ENCODE results near the gene MEGF9.

Gene MEGF9

DNA sequence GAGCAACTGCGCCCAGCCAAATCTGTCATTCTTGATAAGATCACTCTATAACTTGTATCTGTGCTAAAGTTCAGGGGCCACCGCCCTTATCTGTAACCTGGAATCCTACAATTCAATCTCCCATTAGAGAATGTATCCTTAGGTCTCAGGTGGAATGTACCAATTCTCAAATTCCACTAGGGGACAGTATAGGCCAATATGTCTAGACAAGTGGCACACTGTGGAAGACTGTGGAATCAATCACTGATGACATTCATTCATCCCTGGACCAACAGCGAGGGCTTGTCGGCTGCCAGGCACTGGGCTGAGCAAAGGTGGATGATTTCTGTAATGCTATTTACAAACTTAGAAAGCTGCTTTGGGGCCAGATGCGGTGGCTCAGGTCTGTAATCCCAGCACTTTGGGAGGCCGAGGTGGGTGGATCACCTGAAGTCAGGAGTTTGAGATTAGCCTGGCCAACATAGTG, 28.7 kb upstream of the MEGF9 start:
- Histone ChIP-seq H3K27me3 (replicated peaks; ENCODE audit: control insufficient read depth, insufficient read depth, low read length) (no peaks in the 10 kb centered on the region), H3K4me3 (ENCODE audit: low read length) (no peak overlapping the region), H3K4me1 (ENCODE audit: control insufficient read depth, insufficient read depth, low read length) (peaks cover 3% of the 10 kb centered on the region), H3K36me3 (ENCODE audit: control insufficient read depth, insufficient read depth, low read length, severe bottlenecking) (no peaks in the 10 kb centered on the region), H3K9ac (ENCODE audit: low read length) (no peak overlapping the region), H3K9me3 (ENCODE audit: control insufficient read depth, low read length) (no peaks in the 10 kb centered on the region)
- peak; percentile 49 for DNase-seq (ENCODE audit: low read depth)

GRCh38 chr9:120741701-120742100, 27.4 kb upstream of the MEGF9 start:
- DNase-seq (ENCODE audit: low read depth): no peak
- Histone ChIP-seq H3K36me3 (ENCODE audit: control insufficient read depth, insufficient read depth, low read length, severe bottlenecking) (no peaks in the 10 kb centered on the region), H3K4me1 (ENCODE audit: control insufficient read depth, insufficient read depth, low read length) (peaks cover 11% of the 10 kb centered on the region), H3K27me3 (replicated peaks; ENCODE audit: control insufficient read depth, insufficient read depth, low read length) (no peaks in the 10 kb centered on the region), H3K4me3 (ENCODE audit: low read length) (no peak overlapping the region), H3K9me3 (ENCODE audit: control insufficient read depth, low read length) (no peaks in the 10 kb centered on the region), H3K9ac (ENCODE audit: low read length) (no peak overlapping the region)

GRCh38 chr9:120741191-120741590, 26.9 kb upstream of the MEGF9 start:
- DNase-seq (ENCODE audit: low read depth): no peak
- Histone ChIP-seq H3K9ac (ENCODE audit: low read length) (no peak overlapping the region), H3K27me3 (replicated peaks; ENCODE audit: control insufficient read depth, insufficient read depth, low read length) (no peaks in the 10 kb centered on the region), H3K4me1 (ENCODE audit: control insufficient read depth, insufficient read depth, low read length) (peaks cover 15% of the 10 kb centered on the region), H3K36me3 (ENCODE audit: control insufficient read depth, insufficient read depth, low read length, severe bottlenecking) (no peaks in the 10 kb centered on the region), H3K4me3 (ENCODE audit: low read length) (no peak overlapping the region), H3K9me3 (ENCODE audit: control insufficient read depth, low read length) (no peaks in the 10 kb centered on the region)

DNA sequence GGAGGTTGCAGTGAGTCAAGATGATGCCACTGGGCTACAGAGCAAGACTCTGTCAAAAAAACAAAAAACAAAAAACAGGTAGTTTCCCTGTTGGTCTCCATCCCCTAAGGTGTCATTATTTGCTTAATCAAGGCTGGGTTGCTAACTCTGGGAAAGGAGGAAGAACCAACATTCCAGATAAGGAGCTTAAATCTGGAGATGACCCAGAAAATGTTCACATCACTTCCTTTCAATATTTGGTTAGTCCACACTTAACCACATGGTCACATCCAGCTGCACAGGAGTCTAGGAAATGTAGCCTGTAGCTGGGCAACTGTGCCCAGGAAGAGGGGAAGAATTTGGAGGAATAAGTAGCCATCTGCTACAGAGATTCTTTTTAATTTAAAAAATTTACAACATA, 25.9 kb upstream of the MEGF9 start:
- Histone ChIP-seq H3K27me3 (replicated peaks; ENCODE audit: control insufficient read depth, insufficient read depth, low read length) (no peaks in the 10 kb centered on the region), H3K9me3 (ENCODE audit: control insufficient read depth, low read length) (no peaks in the 10 kb centered on the region), H3K4me3 (ENCODE audit: low read length) (no peak overlapping the region), H3K9ac (ENCODE audit: low read length) (no peak overlapping the region), H3K4me1 (ENCODE audit: control insufficient read depth, insufficient read depth, low read length) (peaks cover 26% of the 10 kb centered on the region), H3K36me3 (ENCODE audit: control insufficient read depth, insufficient read depth, low read length, severe bottlenecking) (no peaks in the 10 kb centered on the region)
- no peak for DNase-seq (ENCODE audit: low read depth)

- H3K4me3 ChIP-seq (ENCODE audit: low read length): no peak overlapping the region
- no peaks in the 10 kb centered on the region for H3K36me3 ChIP-seq (ENCODE audit: control insufficient read depth, insufficient read depth, low read length, severe bottlenecking)
- no peaks in the 10 kb centered on the region for H3K9me3 ChIP-seq (ENCODE audit: control insufficient read depth, low read length)
- no peaks in the 10 kb centered on the region for H3K27me3 ChIP-seq (replicated peaks; ENCODE audit: control insufficient read depth, insufficient read depth, low read length)
- peaks cover 51% of the 10 kb centered on the region for H3K4me1 ChIP-seq (ENCODE audit: control insufficient read depth, insufficient read depth, low read length)
- H3K9ac ChIP-seq (ENCODE audit: low read length): peak overlapping the region; percentile 37
- no peak for DNase-seq (ENCODE audit: low read depth)
Observed at GRCh38 chr9:120737416-120738165, 23.3 kb upstream of the MEGF9 start.

DNA sequence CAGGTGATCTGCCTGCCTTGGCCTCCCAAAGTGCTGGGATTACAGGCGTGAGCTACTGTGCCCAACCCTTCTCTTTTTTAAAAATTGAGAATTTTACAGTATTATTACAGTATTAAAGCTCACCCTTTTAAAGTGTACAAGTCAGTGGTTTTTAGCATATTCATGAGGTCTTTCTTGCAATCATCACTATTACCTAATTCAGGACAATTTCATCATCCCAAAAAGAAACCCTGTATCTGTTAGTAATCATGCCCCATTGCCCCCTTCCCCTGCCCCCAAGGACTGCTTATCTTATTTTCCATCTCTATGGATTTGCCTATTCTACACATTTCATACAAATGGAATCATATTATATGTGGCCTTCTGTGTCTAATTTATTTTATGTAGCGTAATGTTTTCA, 22.6 kb upstream of the MEGF9 start:
- no peak for DNase-seq (ENCODE audit: low read depth)
- Histone ChIP-seq H3K36me3 (ENCODE audit: control insufficient read depth, insufficient read depth, low read length, severe bottlenecking) (no peaks in the 10 kb centered on the region), H3K9me3 (ENCODE audit: control insufficient read depth, low read length) (no peaks in the 10 kb centered on the region), H3K4me1 (ENCODE audit: control insufficient read depth, insufficient read depth, low read length) (peaks cover 57% of the 10 kb centered on the region), H3K4me3 (ENCODE audit: low read length) (no peak overlapping the region), H3K9ac (ENCODE audit: low read length) (peak overlapping the region; percentile 67), H3K27me3 (replicated peaks; ENCODE audit: control insufficient read depth, insufficient read depth, low read length) (no peaks in the 10 kb centered on the region)

- H3K4me1 ChIP-seq (ENCODE audit: control insufficient read depth, insufficient read depth, low read length): peaks cover 70% of the 10 kb centered on the region
- H3K9me3 ChIP-seq (ENCODE audit: control insufficient read depth, low read length): no peaks in the 10 kb centered on the region
- no peak overlapping the region for H3K4me3 ChIP-seq (ENCODE audit: low read length)
- peak; percentile 74 for DNase-seq (ENCODE audit: low read depth)
- peak overlapping the region; percentile 75 for H3K9ac ChIP-seq (ENCODE audit: low read length)
- H3K36me3 ChIP-seq (ENCODE audit: control insufficient read depth, insufficient read depth, low read length, severe bottlenecking): no peaks in the 10 kb centered on the region
- no peaks in the 10 kb centered on the region for H3K27me3 ChIP-seq (replicated peaks; ENCODE audit: control insufficient read depth, insufficient read depth, low read length)
Observed at GRCh38 chr9:120735415-120736126, 21.3 kb upstream of the MEGF9 start.

DNA sequence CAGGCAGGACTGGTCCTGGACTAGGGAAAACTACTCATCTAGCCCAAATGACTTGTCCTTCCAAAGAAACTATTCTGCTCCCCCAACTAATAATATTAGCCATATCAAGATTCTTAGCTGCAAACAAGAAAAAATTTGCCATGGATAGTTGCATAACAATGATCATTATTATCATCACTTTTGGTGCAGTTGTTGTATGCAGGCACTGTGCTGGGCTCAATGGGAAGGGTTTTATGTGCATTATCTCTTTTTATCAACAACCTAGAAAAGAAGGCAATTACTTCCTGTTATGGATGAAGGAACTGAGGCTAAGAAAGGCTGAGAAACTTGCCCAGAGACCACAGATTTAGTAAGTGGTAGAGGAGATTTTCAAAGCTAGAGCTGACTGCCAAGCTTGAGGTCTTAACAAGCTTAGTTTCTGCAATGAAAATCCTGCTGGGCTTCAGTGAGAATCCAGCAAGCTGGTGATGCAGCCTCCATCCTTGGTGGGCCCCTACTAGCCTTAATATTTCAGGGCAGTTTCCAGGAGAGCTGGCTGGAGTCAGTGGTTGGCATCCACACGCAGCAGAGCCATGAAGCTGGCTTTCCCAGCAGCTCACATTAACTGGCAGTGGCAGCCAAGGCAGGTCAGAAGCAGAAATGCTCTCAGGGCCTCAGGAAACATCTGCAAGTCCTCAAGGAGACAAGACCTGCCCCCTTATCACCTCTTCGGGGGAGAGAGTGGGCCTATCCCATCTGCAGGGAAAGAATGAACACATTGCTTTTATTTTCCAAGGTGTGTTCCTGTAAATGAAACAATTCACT, 20.5 kb upstream of the MEGF9 start:
- Histone ChIP-seq H3K27me3 (replicated peaks; ENCODE audit: control insufficient read depth, insufficient read depth, low read length) (no peaks in the 10 kb centered on the region), H3K4me3 (ENCODE audit: low read length) (no peak overlapping the region), H3K4me1 (ENCODE audit: control insufficient read depth, insufficient read depth, low read length) (peaks cover 75% of the 10 kb centered on the region), H3K9me3 (ENCODE audit: control insufficient read depth, low read length) (no peaks in the 10 kb centered on the region), H3K36me3 (ENCODE audit: control insufficient read depth, insufficient read depth, low read length, severe bottlenecking) (no peaks in the 10 kb centered on the region), H3K9ac (ENCODE audit: low read length) (peak overlapping the region; percentile 75)
- DNase-seq (ENCODE audit: low read depth): peak; percentile 7

GRCh38 chr9:120733190-120733589, 18.9 kb upstream of the MEGF9 start:
- peak; percentile 43 for DNase-seq (ENCODE audit: low read depth)
- Histone ChIP-seq H3K9ac (ENCODE audit: low read length) (peak overlapping the region; percentile 75), H3K27me3 (replicated peaks; ENCODE audit: control insufficient read depth, insufficient read depth, low read length) (no peaks in the 10 kb centered on the region), H3K9me3 (ENCODE audit: control insufficient read depth, low read length) (no peaks in the 10 kb centered on the region), H3K4me3 (ENCODE audit: low read length) (no peak overlapping the region), H3K36me3 (ENCODE audit: control insufficient read depth, insufficient read depth, low read length, severe bottlenecking) (no peaks in the 10 kb centered on the region), H3K4me1 (ENCODE audit: control insufficient read depth, insufficient read depth, low read length) (peaks cover 82% of the 10 kb centered on the region)

DNA sequence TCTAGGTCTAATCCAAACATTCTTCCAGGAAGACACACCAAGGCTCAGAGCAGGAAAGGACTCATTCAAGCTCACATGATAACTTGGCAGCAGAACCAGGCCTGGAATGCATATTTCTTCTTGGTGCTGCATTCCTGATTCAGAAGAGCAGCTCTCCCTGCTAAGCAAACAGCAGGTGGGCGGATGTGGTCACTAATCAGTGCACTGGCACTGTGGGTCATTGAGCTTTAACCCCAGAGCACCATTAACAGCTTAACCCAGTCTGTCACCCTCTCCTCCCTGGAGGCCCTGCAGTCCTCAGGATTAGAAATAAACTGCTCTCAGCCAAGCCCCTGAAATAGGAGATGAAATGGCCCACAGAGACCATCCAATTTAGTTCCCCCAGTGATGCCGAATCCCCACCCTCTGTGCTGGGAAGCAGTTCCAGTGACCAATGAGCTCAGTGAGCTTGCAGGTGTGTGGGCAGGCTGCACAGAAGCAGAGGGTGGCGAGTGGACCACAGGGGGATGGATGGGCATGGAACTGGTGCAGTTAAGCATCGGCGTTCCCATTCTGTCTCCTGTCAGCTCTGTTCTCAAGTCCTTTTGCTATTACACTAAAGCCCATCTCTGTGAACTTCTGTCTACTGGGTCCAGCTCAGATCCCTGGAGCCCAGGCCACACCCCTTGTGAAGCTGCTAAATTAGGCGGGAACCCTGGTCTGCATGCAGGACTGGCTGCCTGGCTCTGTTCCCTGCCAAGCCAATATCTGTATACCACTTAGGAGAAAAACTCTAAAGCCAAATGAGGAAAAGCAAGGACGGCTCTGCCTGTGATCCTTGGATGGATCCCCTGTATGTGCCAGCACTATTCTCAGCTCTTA, 16.6 kb upstream of the MEGF9 start:
- H3K9ac ChIP-seq (ENCODE audit: low read length): peak overlapping the region; percentile 8
- DNase-seq (ENCODE audit: low read depth): peak; percentile 62
- no peak overlapping the region for H3K4me3 ChIP-seq (ENCODE audit: low read length)
- no peaks in the 10 kb centered on the region for H3K27me3 ChIP-seq (replicated peaks; ENCODE audit: control insufficient read depth, insufficient read depth, low read length)
- H3K36me3 ChIP-seq (ENCODE audit: control insufficient read depth, insufficient read depth, low read length, severe bottlenecking): no peaks in the 10 kb centered on the region
- peaks cover 64% of the 10 kb centered on the region for H3K4me1 ChIP-seq (ENCODE audit: control insufficient read depth, insufficient read depth, low read length)
- H3K9me3 ChIP-seq (ENCODE audit: control insufficient read depth, low read length): no peaks in the 10 kb centered on the region
